Hepatocyte (in vitro differentiated cells): Measurements from ENCODE around the gene IGSF11.

ENCODE experiments used
- CTCF ChIP-seq: fragments of 200-600 bp; sonication (generic); IDR thresholded peaks from 2 replicates; pipeline ENCODE4 v1.5.1; 2016; ENCODE audit warnings: antibody characterized with exemption, mild to moderate bottlenecking; ENCODE audit not compliant: poor library complexity
- EZH2phosphoT487 ChIP-seq: fragments of 200-600 bp; sonication (generic); IDR thresholded peaks from one replicate; pipeline ENCODE4 v1.6.1; 2018; ENCODE audit warnings: antibody characterized with exemption, mild to moderate bottlenecking, low read depth, moderate library complexity; ENCODE audit not compliant: unreplicated experiment, severe bottlenecking

- no peak for TF ChIP-seq CTCF
- TF ChIP-seq EZH2phosphoT487, result no peak
Observed at GRCh38 chr3:118946449-118946848, 88.2 kb downstream of the IGSF11 start.
